MG63 (cell line): ENCODE measurements around the gene SPATA31D1. TPM values are rescaled to one million over a fixed set of nuclear protein-coding genes. Genes with fewer than 3 reads are reported as not detected.
"Not testable (repeated sequence)": the region's sequence is repeated elsewhere in the genome, so short reads cannot be mapped to it uniquely, and the experiment has no call there.

Experiments
- DNase-seq: peaks from one replicate; pipeline ENCODE4 v3.0.0-alpha.2; 2020
- H3K27me3 ChIP-seq: fragments of 250-450 bp; sonication (Bioruptor Pico); 2 replicates; pipeline ENCODE4 v1.5.1; 2020; ENCODE audit warnings: mild to moderate bottlenecking, moderate library complexity
- H3K36me3 ChIP-seq: fragments of 250-450 bp; sonication (Bioruptor Pico); 2 replicates; pipeline ENCODE4 v1.5.1; 2020; ENCODE audit warnings: mild to moderate bottlenecking, moderate library complexity
- H3K4me3 ChIP-seq: fragments of 250-450 bp; sonication (Bioruptor Pico); 2 replicates; pipeline ENCODE4 v1.5.1; 2020; ENCODE audit warnings: mild to moderate bottlenecking, moderate library complexity
- H3K9me3 ChIP-seq: fragments of 250-450 bp; sonication (Bioruptor Pico); 2 replicates; pipeline ENCODE4 v1.5.1; 2020; ENCODE audit warnings: mild to moderate bottlenecking, moderate library complexity
- total RNA-seq: library from RNA; depleted of rRNA; stranded (reverse); fragments of >200 nt; shearing (Covaris generic); gene quantifications from 2 replicates; pipeline ENCODE4 v1.2.3, GENCODE V29; 2014; ENCODE audit warnings: low replicate concordance; rRNA removed

Gene SPATA31D1
- total RNA-seq, result not detected in 2 replicates

DNA sequence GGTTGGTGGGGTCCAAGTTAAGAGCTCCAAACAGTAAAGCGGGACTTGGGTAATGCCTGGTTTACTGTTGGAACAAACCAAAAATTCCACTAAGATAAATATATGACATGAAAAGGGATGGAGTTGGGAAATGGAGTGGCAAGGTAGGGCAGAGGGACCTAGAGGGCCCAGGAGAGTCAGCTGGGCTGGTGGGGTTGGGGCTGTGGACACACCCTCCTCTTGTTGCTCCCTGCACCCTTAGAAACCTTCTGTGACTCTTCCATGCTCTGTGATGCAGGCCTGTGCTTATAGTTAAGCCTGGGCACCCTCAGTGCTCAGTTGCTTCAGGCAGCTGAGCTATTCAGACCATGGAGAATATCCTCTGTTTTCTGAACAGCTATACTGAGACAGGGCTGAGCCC, at the start of gene SPATA31D1:
SPATA31D1 (plus strand) TSS at position 301 of the 400 bp plus-strand sequence; CDS start at position 348, 47 bp downstream.
- not testable (repeated sequence) for H3K27me3 ChIP-seq, H3K36me3 ChIP-seq, H3K4me3 ChIP-seq, H3K9me3 ChIP-seq, DNase-seq

DNA sequence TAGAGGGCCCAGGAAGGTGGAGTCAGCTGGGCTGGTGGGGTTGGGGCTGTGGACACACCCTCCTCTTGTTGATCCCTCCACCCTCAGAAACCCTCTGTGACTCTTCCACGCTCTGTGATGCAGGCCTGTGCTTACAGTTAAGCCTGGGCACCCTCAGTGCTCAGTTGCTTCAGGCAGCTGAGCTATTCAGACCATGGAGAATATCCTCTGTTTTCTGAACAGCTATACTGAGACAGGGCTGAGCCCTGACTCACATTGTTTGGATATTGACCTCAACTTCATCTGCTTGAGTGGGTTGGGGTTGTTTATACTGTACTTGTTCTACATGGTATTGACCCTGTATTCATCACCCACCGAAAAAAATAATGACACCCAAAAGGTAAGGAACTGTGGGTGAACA, 45.2 kb upstream of the SPATA31D1 start, which contains the start of gene SPATA31D3:
SPATA31D3 (plus strand) TSS at position 108 of the 400 bp plus-strand sequence; CDS start at position 194, 86 bp downstream.
- not testable (repeated sequence) for H3K27me3 ChIP-seq, DNase-seq, H3K36me3 ChIP-seq, H3K4me3 ChIP-seq, H3K9me3 ChIP-seq

DNA sequence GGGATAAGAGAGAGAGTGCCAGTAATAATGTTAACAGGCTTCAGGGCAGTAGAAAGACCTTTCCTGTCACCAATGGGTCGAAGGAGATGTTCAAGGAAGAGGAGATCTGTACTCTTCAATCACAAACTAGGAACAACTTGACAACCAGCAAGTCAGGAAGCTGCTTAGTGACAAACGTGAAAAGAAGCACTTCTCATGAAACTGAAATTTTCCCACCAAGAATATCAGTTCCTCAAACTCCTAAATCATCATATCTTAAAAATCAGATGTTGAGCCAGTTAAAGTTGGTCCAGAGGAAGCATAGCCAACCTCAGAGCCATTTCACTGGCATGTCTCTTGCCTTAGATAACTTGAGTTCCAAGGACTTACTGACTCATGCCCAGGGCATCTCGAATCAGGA, 39.9 kb upstream of the SPATA31D1 start:
- H3K9me3 ChIP-seq, DNase-seq, H3K36me3 ChIP-seq, H3K27me3 ChIP-seq, H3K4me3 ChIP-seq: not testable (repeated sequence)

DNA sequence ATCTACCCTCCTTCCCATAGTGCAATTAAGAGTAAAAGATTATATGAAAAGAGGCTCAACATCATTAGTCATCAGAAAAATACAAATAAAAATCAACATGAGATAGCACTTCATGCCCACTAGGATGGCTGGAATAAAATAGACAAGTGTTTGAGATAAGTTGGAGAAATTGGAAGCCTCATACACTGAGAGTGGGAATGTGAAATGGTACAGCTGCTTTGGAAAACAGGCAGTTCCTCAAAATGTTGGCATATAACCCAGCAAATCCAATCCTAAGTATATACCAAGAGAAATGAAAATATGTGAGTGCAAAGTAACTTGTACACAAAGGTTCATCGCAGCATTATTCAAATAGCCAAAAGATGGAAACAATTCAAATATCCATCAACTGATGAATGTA, 35.5 kb upstream of the SPATA31D1 start:
- Histone ChIP-seq H3K9me3 (no peaks in the 10 kb centered on the region), H3K27me3 (no peaks in the 10 kb centered on the region), H3K4me3 (no peak overlapping the region), H3K36me3 (no peaks in the 10 kb centered on the region)
- no peak for DNase-seq

DNA sequence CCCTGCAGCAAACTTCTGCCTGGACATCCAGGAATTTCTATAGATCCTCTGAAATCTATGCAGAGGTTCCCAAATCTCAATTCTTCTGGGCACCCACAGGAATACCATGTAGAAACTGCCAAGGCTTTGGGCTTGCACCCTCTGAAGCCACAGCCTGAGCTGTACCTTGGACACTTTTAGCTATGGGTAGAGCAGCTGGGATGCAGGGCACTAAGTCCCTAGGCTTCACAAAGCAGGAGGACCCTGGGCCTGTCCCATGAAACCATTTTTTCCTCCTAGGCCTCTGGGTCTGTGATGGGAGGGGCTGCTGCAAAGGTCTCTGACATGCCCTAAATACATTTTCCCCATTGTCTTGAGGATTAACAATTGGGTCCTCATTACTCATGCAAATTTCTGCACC, 32.9 kb upstream of the SPATA31D1 start:
- H3K27me3 ChIP-seq, result no peaks in the 10 kb centered on the region
- no peak overlapping the region for H3K4me3 ChIP-seq
- no peaks in the 10 kb centered on the region for H3K36me3 ChIP-seq
- H3K9me3 ChIP-seq, result no peaks in the 10 kb centered on the region
- DNase-seq, result no peak

DNA sequence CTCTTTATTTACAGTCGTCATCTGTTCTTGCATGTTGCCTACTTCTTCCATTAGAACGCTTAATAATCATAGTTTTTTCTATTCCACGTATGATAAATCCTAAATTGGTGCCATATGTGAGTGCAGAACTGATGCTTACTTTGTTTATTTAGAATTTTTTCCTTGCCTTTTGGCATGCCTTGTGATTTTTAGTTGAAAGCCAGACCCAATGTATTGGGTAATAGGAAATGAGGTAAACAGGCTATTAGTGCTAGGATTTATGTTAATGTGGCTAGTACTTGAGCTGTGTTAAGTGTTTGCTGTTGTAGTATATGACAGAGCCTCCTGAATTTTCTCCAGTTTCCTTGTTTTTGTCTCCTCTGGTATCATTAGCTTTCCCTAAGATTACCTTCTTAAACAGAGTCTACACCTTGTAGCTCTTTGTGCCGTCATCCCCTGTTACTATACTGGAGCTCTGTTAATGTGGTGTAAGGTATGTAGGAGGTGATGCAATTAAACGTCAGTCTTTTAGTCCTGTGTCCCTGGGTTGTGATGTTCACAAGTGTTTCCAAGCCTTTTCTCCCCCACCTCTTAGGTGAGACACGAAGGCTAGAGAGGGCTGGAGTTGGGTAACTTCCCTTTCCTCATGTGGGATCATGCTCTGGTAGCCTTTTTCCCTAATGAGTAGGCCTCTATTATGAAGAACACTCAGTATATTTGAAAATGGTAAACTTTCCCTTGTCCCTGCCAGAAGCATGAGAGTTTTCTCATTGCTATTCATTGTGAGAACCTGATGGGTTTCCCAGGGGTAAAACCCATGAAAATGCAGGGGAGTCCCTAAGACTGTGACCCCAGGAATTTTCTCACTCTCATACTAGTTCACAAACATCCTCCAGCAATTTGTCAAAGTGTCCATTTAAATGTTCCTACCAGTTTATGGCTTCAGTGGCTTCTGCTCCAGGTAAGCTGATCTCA, 24.1 kb upstream of the SPATA31D1 start:
- Histone ChIP-seq H3K36me3 (no peaks in the 10 kb centered on the region), H3K4me3 (no peak overlapping the region), H3K27me3 (no peaks in the 10 kb centered on the region), H3K9me3 (no peaks in the 10 kb centered on the region)
- DNase-seq, result no peak

DNA sequence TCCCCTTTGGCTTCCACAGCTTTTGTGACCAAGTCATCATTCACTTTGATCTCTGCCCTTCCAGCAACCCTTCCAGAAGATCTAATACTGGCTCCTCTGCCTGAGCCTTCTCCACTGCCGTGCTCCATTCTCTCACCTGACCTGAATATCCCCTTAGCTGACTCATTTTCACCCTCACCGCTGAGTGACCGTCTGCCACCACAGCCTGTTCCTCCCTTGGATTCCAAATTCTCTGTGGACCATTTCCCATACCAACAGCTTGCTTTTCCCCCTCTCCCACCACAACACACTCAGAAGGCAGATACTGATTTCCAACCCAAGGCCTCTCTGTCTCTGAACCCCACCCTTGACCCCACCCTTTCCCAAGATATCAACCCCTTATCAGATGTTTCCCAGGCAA, 20.5 kb upstream of the SPATA31D1 start:
- Histone ChIP-seq H3K36me3 (no peaks in the 10 kb centered on the region), H3K27me3 (no peaks in the 10 kb centered on the region), H3K4me3 (no peak overlapping the region), H3K9me3 (no peaks in the 10 kb centered on the region)
- no peak for DNase-seq

DNA sequence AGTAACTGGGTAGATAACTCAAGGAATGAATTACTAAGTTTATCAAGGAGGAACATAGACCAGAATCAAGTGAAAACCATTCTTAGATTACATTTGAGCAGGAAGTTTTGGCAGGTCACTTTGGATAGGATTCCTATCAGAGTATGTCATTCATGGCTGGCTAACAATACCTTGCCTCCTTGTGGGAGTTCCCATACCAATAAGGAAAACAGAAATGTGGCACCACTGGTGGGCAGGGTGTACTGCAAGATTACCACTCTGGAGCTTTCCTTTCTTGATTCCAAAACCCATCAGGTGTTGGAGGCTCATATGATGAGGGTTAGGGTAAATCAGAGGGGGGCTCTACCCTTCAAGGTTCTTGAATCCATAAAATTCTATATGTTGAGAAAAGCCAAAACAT, 18.6 kb upstream of the SPATA31D1 start:
- DNase-seq, result peak; percentile 15

DNA sequence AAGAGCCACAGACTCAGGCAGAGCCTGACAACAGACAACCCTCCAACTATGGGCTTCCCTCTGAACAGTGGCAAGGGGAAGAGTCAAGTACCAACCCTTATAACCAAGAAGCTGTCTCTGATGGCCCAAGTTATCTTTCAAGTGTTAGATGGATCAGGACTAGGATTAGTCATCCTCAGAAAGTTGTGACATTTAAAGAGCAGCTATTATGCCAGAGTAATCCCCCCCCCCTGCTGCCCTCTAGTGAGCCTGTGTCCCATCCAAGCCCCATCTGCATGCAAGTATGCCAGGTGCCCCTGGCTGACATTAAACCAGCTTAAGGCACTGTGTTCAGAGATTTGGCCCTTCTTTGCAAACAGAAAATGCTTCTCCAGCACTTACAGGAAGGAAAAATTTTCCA, 16.8 kb upstream of the SPATA31D1 start:
- H3K4me3 ChIP-seq, result no peak overlapping the region
- H3K36me3 ChIP-seq, result no peaks in the 10 kb centered on the region
- H3K27me3 ChIP-seq, result no peaks in the 10 kb centered on the region
- no peak for DNase-seq
- H3K9me3 ChIP-seq, result no peaks in the 10 kb centered on the region

More for the DNA sequence above, 18.6 kb upstream of the SPATA31D1 start:
- Histone ChIP-seq H3K4me3 (no peak overlapping the region), H3K9me3 (no peaks in the 10 kb centered on the region), H3K27me3 (no peaks in the 10 kb centered on the region), H3K36me3 (no peaks in the 10 kb centered on the region)

DNA sequence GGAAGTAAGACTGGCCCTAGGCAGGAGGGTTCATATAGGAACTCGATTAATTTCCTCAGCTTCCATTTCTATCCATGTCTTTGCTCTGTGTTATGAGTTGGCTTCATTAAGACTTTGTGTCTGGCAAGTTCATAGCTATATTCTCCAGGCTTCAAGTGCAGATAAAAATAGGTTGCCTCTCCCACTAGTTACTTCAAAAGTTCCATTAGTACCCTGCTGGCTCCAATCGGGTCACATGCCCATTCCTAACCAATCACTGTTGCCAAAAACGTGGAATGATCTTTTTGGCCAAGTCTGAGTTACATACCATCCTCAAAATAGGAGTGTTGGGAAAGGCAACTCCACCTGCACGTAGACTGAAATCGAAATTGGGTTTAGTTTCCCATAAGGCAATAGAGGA, 13.8 kb upstream of the SPATA31D1 start:
- Histone ChIP-seq H3K9me3 (no peaks in the 10 kb centered on the region), H3K36me3 (no peaks in the 10 kb centered on the region), H3K27me3 (no peaks in the 10 kb centered on the region), H3K4me3 (no peak overlapping the region)
- DNase-seq, result no peak

DNA sequence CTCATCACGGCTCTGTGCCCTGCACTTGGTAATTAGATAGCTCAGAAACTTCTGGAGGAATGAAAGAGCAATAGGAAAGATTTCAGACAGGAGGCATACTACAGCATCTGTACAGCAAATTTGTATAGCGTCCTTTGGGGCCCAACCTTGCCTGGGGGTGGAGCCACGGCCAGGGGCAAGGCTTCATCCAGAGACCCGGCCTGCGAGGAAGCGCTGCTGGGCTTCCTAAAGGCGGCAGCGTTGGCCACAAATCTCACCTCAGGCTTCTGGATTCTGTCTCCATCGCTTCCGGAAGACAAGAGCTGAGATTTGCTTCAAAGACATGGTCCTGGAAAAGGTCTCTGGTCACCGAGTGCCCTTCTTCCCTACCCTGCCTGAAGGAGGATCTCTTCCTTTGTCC, 12.2 kb upstream of the SPATA31D1 start:
- H3K36me3 ChIP-seq, result no peaks in the 10 kb centered on the region
- DNase-seq, result no peak
- no peaks in the 10 kb centered on the region for H3K27me3 ChIP-seq
- H3K9me3 ChIP-seq, result no peaks in the 10 kb centered on the region
- no peak overlapping the region for H3K4me3 ChIP-seq

DNA sequence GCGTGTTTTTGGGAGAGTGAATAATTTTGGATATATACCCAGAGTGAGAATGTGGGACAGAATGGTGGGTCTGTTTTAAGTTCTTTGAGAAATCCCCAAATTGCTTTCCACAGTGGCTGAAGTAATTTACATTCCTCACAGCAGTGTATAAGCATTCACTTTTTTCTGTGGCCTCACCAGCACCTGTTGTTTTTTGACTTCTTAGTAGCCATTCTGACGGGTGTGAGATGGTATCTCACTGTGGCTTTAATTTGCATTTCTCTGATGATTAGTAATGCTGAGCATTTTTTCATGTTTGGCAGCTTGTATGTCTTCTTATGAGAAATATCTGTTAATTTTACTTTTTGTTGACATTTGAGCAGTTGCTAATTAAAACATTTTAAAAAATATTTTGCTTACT, 9.4 kb upstream of the SPATA31D1 start:
- Histone ChIP-seq H3K4me3 (no peak overlapping the region), H3K36me3 (no peaks in the 10 kb centered on the region), H3K9me3 (no peaks in the 10 kb centered on the region), H3K27me3 (no peaks in the 10 kb centered on the region)
- no peak for DNase-seq

DNA sequence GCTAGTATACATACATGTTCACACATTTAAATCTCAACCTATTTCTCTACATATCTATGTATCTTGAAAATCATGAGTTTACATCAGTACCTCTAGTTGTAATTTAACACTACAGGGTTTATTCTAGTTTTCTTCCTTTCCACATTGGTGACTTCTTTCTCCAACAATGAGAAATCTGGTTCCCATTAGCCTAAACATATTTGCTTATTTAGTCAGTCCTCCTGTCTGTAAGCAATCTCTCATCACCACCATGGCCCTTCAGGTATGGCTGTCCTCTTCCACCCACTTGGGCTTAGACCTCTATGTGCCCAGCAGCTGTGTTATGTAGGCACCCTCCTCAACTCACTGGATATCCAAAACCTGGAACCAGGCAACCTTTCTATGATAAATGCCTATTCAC, 8.0 kb upstream of the SPATA31D1 start:
- Histone ChIP-seq H3K36me3 (no peaks in the 10 kb centered on the region), H3K27me3 (no peaks in the 10 kb centered on the region), H3K9me3 (no peaks in the 10 kb centered on the region), H3K4me3 (no peak overlapping the region)
- DNase-seq, result no peak

DNA sequence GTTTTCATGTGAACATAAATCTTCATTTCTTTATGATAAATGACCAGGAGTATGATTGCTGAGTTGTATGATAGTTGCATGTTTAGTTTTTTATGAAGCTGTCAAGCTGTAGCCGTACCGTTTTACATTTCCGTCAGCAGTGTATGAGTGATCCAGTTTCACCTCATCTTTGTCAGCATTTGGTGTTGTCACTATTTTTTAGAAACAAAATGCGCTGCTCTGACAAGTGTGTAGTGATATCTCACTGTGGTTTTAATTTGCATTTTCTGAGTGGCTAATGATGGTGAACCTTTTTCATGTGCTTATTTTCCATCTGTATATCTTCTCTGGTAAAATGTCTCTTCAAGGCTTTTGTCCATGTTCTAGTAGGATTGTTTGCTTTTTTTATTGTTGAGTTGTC, 6.7 kb upstream of the SPATA31D1 start:
- no peak overlapping the region for H3K4me3 ChIP-seq
- no peak for DNase-seq
- H3K36me3 ChIP-seq, result no peaks in the 10 kb centered on the region
- no peaks in the 10 kb centered on the region for H3K9me3 ChIP-seq
- H3K27me3 ChIP-seq, result no peaks in the 10 kb centered on the region

DNA sequence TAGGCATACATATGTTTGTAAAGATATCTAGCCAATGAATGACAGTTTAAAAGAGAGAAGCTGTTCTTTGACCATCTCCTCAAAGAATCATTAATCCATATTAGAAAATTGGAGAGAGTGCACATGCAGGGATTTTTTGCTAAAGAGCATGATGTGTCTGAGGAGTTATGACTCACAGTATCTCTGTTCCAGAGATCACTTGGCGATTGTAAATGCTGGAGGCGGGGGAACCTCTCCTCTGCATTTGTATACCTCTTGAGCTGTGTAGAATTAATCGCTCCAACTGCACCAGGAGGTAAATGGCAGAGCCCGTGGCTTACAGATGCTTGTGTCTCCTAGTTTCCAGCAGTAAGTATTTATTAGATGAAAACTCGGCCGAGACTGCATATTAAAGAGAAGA, 3.6 kb upstream of the SPATA31D1 start:
- Histone ChIP-seq H3K36me3 (no peaks in the 10 kb centered on the region), H3K9me3 (no peaks in the 10 kb centered on the region), H3K4me3 (no peak overlapping the region), H3K27me3 (no peaks in the 10 kb centered on the region)
- DNase-seq, result peak; percentile 2

DNA sequence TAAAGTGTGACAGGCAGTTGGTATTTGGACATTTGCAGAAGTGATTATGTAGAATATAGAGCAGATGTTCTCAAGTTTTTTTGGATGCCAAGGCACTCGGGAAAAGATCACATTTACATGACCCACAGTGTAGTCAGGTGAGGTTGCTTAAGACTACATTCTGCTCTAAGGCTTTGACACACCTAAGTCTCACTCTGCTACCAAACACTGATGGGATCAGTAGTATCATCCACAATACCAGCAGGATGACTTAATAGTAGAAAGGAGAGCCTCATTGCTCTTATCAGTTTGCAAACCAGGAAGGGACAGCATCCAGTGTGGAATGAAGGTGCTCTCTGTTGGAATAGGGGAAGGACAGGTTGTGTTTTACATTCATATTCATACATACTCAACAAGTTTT, 2.5 kb upstream of the SPATA31D1 start:
- no peak for DNase-seq
- Histone ChIP-seq H3K4me3 (no peak overlapping the region), H3K9me3 (no peaks in the 10 kb centered on the region), H3K36me3 (no peaks in the 10 kb centered on the region), H3K27me3 (no peaks in the 10 kb centered on the region)

DNA sequence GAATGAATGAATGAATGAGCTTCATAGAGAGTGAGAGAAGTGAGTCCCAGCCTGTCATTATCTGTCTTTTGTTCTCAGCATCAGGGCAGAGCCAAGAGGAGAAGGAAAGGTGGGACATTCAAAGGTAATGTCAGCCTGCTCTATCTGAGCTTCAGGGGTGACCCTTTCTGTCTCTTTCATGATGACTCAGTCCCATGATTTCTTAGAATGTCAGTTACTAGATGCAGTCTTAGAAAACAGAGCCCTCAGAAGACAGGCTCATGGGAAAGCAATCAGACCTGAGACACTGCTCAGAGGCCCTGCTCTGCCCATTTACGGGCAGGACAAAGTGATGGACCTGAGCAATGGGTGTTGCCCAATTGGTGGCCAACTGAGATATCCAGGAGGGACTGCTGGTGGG, 1.1 kb downstream of the SPATA31D1 start:
- Histone ChIP-seq H3K27me3 (no peaks in the 10 kb centered on the region), H3K36me3 (no peaks in the 10 kb centered on the region), H3K4me3 (no peak overlapping the region), H3K9me3 (no peaks in the 10 kb centered on the region)
- DNase-seq, result no peak

DNA sequence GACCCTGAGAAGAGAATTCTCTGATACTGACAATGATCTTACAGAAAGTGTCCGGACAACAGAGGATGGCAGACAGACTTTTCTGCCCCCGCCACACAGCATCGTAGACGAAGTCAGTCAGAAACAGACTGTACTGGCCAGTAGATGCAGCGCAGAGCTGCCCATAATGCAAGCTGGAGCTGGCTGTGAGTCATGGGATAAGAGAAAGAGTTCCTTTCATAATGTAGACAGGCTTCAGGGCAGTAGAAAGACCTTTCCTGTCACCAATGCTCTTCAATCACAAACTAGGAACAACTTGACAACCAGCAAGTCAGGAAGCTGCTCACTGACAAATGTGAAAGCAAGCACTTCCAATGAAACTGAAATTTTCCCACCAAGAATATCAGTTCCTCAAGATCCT, 5.1 kb downstream of the SPATA31D1 start:
- Histone ChIP-seq H3K9me3 (no peaks in the 10 kb centered on the region), H3K27me3 (no peaks in the 10 kb centered on the region), H3K36me3 (no peaks in the 10 kb centered on the region), H3K4me3 (no peak overlapping the region)
- no peak for DNase-seq
